IMR-90 (cell line): ENCODE results near the gene TMEM259. TPM values are rescaled to one million over a fixed set of nuclear protein-coding genes. Genes with fewer than 3 reads are reported as not detected.

Experiments
- ATAC-seq: fragments of 200-7000 bp; cut with Tn5 transposase; 2 replicates; pipeline ENCODE4 v1.9.1; 2020; ENCODE audit warnings: low read depth, mild to moderate bottlenecking, moderate library complexity
- BruUV-seq: library from RNA; stranded (reverse); fragments of 400-500 nt; replicated peaks from 2 replicates; lab custom pipeline; 2021; lab: Mats Ljungman, UMichigan
- CTCF ChIA-PET: fragments of 300-600 bp; formaldehyde crosslinking; extraction: SDS; loops from one replicate; lab custom pipeline; 2021; ENCODE audit warnings: antibody characterized with exemption; lab: Yijun Ruan, JAX
- POLR2A ChIA-PET: fragments of 300-600 bp; sonication (Branson Sonifier 250); formaldehyde crosslinking; loops from one replicate; lab custom pipeline; 2022; ENCODE audit warnings: antibody characterized with exemption; ENCODE audit not compliant: unreplicated experiment; lab: Charles Lee
- DNase-seq: peaks from one replicate; pipeline ENCODE4 v3.0.0; 2013
- H2AFZ ChIP-seq: replicated peaks from 2 replicates; pipeline ENCODE3; 2013; ENCODE audit warnings: low read length, mild to moderate bottlenecking; ENCODE audit not compliant: poor library complexity
- H2AK5ac ChIP-seq: 2 replicates; pipeline ENCODE4 v1.6.1; 2013; ENCODE audit warnings: low read depth, low read length, inconsistent platforms
- H2AK9ac ChIP-seq: replicated peaks from 2 replicates; pipeline ENCODE3; 2013; ENCODE audit warnings: mild to moderate bottlenecking, low read depth, low read length, moderate library complexity; ENCODE audit not compliant: poor library complexity
- H2BK120ac ChIP-seq: 2 replicates; pipeline ENCODE4 v1.6.1; 2013; ENCODE audit warnings: low read depth, low read length, inconsistent platforms
- H2BK15ac ChIP-seq: 3 replicates; pipeline ENCODE4 v1.6.1; 2013; ENCODE audit warnings: low read depth, low read length, inconsistent platforms
- H2BK20ac ChIP-seq: 2 replicates; pipeline ENCODE4 v1.6.1; 2013; ENCODE audit warnings: low read depth, mild to moderate bottlenecking, inconsistent platforms, low read length, moderate library complexity
- H2BK5ac ChIP-seq: 2 replicates; pipeline ENCODE4 v1.6.1; 2013; ENCODE audit warnings: mild to moderate bottlenecking, low read depth, low read length, inconsistent platforms; ENCODE audit not compliant: poor library complexity, severe bottlenecking
- H3K14ac ChIP-seq: replicated peaks from 2 replicates; pipeline ENCODE4 v1.6.1; 2013; ENCODE audit warnings: low read depth, low read length, inconsistent platforms
- H3K18ac ChIP-seq: 2 replicates; pipeline ENCODE4 v1.6.1; 2013; ENCODE audit warnings: low read depth, low read length, control low read depth
- H3K23ac ChIP-seq: 2 replicates; pipeline ENCODE4 v1.6.1; 2013; ENCODE audit warnings: low read depth, low read length, inconsistent platforms
- H3K27ac ChIP-seq: 2 replicates; pipeline ENCODE4 v1.5.1; 2013; ENCODE audit warnings: mild to moderate bottlenecking, control low read depth, low read length; ENCODE audit not compliant: insufficient read depth
- H3K27me3 ChIP-seq: 2 replicates; pipeline ENCODE4 v1.6.1; 2013; ENCODE audit warnings: low read length; ENCODE audit not compliant: control insufficient read depth, insufficient read depth
- H3K36me3 ChIP-seq: 2 replicates; pipeline ENCODE4 v1.6.1; 2013; ENCODE audit warnings: low read length, mixed read lengths; ENCODE audit not compliant: control insufficient read depth, insufficient read depth
- H3K4ac ChIP-seq: 2 replicates; pipeline ENCODE4 v1.6.1; 2013; ENCODE audit warnings: low read depth, low read length, inconsistent platforms
- H3K4me1 ChIP-seq: 2 replicates; pipeline ENCODE4 v1.6.1; 2013; ENCODE audit warnings: low read length, mixed read lengths; ENCODE audit not compliant: control insufficient read depth, insufficient read depth
- H3K4me2 ChIP-seq: 2 replicates; pipeline ENCODE4 v1.6.1; 2013; ENCODE audit warnings: low read depth, mild to moderate bottlenecking, control low read depth, low read length, moderate library complexity
- H3K4me3 ChIP-seq: 2 replicates; pipeline ENCODE4 v1.5.1; 2013; ENCODE audit warnings: low read depth, mild to moderate bottlenecking, control low read depth, low read length, moderate library complexity; ENCODE audit not compliant: insufficient read depth
- H3K56ac ChIP-seq: 2 replicates; pipeline ENCODE4 v1.6.1; 2013; ENCODE audit warnings: low read length, inconsistent platforms; ENCODE audit not compliant: insufficient read depth; ENCODE audit errors: extremely low read depth
- H3K79me1 ChIP-seq, 2 experiments: 2 replicates each; pipeline ENCODE4 v1.6.1; 2013; ENCODE audit warnings: low read length in 2 of 2, inconsistent platforms in 1 of 2, low read depth in 1 of 2
- H3K9ac ChIP-seq: 2 replicates; pipeline ENCODE4 v1.6.1; 2013; ENCODE audit warnings: low read depth, low read length, control low read depth
- H3K9me1 ChIP-seq: 2 replicates; pipeline ENCODE4 v1.6.1; 2013; ENCODE audit warnings: low read length, inconsistent platforms; ENCODE audit not compliant: insufficient read depth
- H3K9me3 ChIP-seq: 2 replicates; pipeline ENCODE4 v1.6.1; 2013; ENCODE audit warnings: low read length; ENCODE audit not compliant: control insufficient read depth, insufficient read depth
- H4K20me1 ChIP-seq: 2 replicates; pipeline ENCODE4 v1.6.1; 2013; ENCODE audit warnings: low read length, inconsistent platforms; ENCODE audit not compliant: insufficient read depth
- H4K5ac ChIP-seq: 2 replicates; pipeline ENCODE4 v1.6.1; 2013; ENCODE audit warnings: mild to moderate bottlenecking, low read depth, low read length, control low read depth
- H4K8ac ChIP-seq, 2 experiments: 2 replicates each; pipeline ENCODE4 v1.6.1; 2013; ENCODE audit warnings: low read depth in 2 of 2, low read length in 2 of 2, control low read depth in 1 of 2, inconsistent platforms in 1 of 2
- H4K91ac ChIP-seq: 2 replicates; pipeline ENCODE4 v1.6.1; 2013; ENCODE audit warnings: low read depth, low read length, inconsistent platforms; ENCODE audit not compliant: insufficient read depth
- BHLHE40 ChIP-seq: fragments of 150-350 bp; IDR thresholded peaks from 2 replicates; pipeline ENCODE4 v1.6.1; 2016; ENCODE audit warnings: mild to moderate bottlenecking, low read depth, low read length
- CEBPB ChIP-seq: IDR thresholded peaks from 2 replicates; pipeline ENCODE4 v1.6.1; 2012; ENCODE audit warnings: low read depth, low read length, improper control_type of control experiment
- CHD1 ChIP-seq: IDR thresholded peaks from 2 replicates; pipeline ENCODE4 v1.6.1; 2012; ENCODE audit warnings: low read depth, low read length, improper control_type of control experiment
- FOS ChIP-seq: fragments of 150-350 bp; IDR thresholded peaks from 2 replicates; pipeline ENCODE4 v1.6.1; 2016; ENCODE audit warnings: low read depth, low read length
- MAFK ChIP-seq: IDR thresholded peaks from 2 replicates; pipeline ENCODE4 v1.6.1; 2012; ENCODE audit warnings: low read depth, low read length, improper control_type of control experiment
- MXI1 ChIP-seq: IDR thresholded peaks from 2 replicates; pipeline ENCODE4 v1.6.1; 2012; ENCODE audit warnings: low read depth, mild to moderate bottlenecking, low read length, moderate library complexity, borderline replicate concordance
- NFE2L2 ChIP-seq: fragments of 150-350 bp; IDR thresholded peaks from 2 replicates; pipeline ENCODE4 v1.6.1; 2016; ENCODE audit warnings: low read depth, mild to moderate bottlenecking, low read length
- RCOR1 ChIP-seq: IDR thresholded peaks from 2 replicates; pipeline ENCODE4 v1.6.1; 2012; ENCODE audit warnings: mild to moderate bottlenecking, low read length, improper control_type of control experiment; ENCODE audit not compliant: insufficient replicate concordance
- RFX5 ChIP-seq: IDR thresholded peaks from 2 replicates; pipeline ENCODE4 v1.8.0; 2012; ENCODE audit warnings: low read depth, mild to moderate bottlenecking, low read length, moderate library complexity
- USF2 ChIP-seq: fragments of 150-350 bp; IDR thresholded peaks from 2 replicates; pipeline ENCODE4 v1.6.1; 2017; ENCODE audit warnings: mild to moderate bottlenecking, antibody characterized with exemption, low read length, low read depth
- WGBS, 2 experiments: methylation state at CpG; one replicate each; pipeline versions ENCODE4 v1.1.5 to v1.1.7; 2013; ENCODE audit warnings: missing lambda C conversion rate in 2 of 2; ENCODE audit not compliant: insufficient read length in 1 of 2; ENCODE audit errors: extremely low coverage in 2 of 2; 5-methylcytosine and 5-hydroxymethylcytosine counted together
- dilution Hi-C: fragments of 300-500 bp; cut with HindIII; formaldehyde crosslinking; loops from one replicate; pipeline ENCODE4 v1.14.3; 2018; ENCODE audit warnings: low sequenced_read_pairs; ENCODE audit not compliant: unreplicated experiment
- in situ Hi-C: fragments of 300-500 bp; cut with MboI; formaldehyde crosslinking; loops from 3 replicates; pipeline ENCODE4 v1.14.3; 2019; ENCODE audit warnings: low sequenced_read_pairs, inconsistent platforms, mixed read lengths
- intact Hi-C: fragments of 100-400 bp; cut with micrococcal nuclease; formaldehyde crosslinking; loops from 2 replicates; pipeline ENCODE4 v1.10.0; 2022
- polyA plus RNA-seq, 3 experiments: library from polyadenylated mRNA; depleted of rRNA; stranded (reverse); fragments of >200 nt; gene quantifications; 2 replicates each; pipeline ENCODE4 v1.2.3, GENCODE V29; 2012; ENCODE audit warnings: low replicate concordance in 1 of 3
- total RNA-seq: library from RNA; depleted of rRNA; stranded (reverse); fragments of >200 nt; gene quantifications from 2 replicates; pipeline ENCODE4 v1.2.3, GENCODE V29; 2012
- TF ChIP-seq, protein P1 (sequence below): conservative IDR thresholded peaks from 2 replicates; pipeline ENCODE4 v1.5.1; 2012; ENCODE audit warnings: mild to moderate bottlenecking, low read depth, low read length, improper control_type of control experiment

Gene TMEM259
- total and polyA plus RNA-seq, 2 of the 4 experiments (the other 2 are of a cell fraction) = 22.6 to 153 TPM

DNA sequence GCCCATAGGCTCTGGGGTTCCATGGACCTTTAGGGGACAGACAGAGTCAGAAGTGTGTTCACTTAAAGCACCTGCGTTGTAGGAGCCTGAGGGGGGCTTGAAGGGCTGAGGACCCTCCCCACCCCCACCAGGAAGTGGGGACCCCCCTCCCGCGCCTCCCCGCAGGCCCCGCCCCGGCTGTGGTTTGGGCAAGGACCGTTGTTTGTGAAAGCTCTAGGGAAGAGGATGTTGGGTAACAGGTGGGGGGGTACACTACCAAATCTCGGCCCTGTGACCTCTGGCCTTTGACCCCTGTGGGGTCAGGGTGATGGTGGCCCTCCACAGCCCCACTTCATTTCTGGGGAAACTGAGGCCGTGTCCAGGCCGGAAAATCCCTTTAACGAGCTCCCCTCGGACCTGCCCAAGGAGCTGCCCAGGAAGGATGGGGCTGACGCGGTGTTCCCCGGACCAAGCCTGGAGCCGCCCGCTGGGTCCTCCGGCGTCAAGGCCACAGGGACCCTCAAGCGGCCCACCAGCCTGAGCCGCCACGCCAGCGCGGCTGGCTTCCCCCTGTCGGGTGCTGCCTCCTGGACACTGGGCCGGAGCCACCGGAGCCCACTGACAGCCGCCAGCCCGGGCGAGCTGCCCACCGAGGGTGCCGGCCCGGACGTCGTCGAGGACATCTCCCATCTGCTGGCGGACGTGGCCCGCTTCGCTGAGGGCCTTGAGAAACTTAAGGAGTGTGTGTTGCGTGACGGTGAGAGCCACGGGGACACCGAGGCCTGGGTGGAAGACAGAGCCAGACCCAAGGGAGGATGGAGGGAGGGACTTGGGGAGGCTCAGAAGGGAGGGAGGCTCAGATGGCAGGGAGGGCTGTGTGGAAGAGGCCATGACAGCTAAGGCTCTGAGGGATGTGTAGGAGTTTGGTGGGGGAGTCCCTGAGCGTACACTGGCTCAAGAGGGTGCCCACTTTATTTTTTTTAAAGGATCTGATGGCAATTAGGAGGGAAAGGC, 47.4 kb upstream of the TMEM259 start:
- no peak overlapping the region for H3K23ac ChIP-seq
- no peaks in the 10 kb centered on the region for H3K9me3 ChIP-seq
- H2BK20ac ChIP-seq = no peak overlapping the region
- 79% methylated on average over 19 of the region's 45 CpGs; no CpG with 5 or more reads in 1 of the 2 experiments for WGBS, 2 experiments
- no peaks in the 10 kb centered on the region for H3K9me1 ChIP-seq
- H4K8ac ChIP-seq = no peak overlapping the region
- intact Hi-C loops (no loop called here), in situ Hi-C loops (no loop called here), dilution Hi-C loops (no loop called here)
- H2AK5ac ChIP-seq = no peak overlapping the region
- ATAC-seq = no peak
- no peaks in the 10 kb centered on the region for H3K79me1 ChIP-seq
- no peak overlapping the region for H2BK120ac ChIP-seq
- TF ChIP-seq RFX5 (no peak), FOS (no peak), USF2 (no peak), RCOR1 (no peak), MAFK (no peak), CHD1 (no peak), NFE2L2 (no peak), BHLHE40 (no peak), MXI1 (no peak), CEBPB (no peak)
- TF ChIP-seq, protein P1, sequence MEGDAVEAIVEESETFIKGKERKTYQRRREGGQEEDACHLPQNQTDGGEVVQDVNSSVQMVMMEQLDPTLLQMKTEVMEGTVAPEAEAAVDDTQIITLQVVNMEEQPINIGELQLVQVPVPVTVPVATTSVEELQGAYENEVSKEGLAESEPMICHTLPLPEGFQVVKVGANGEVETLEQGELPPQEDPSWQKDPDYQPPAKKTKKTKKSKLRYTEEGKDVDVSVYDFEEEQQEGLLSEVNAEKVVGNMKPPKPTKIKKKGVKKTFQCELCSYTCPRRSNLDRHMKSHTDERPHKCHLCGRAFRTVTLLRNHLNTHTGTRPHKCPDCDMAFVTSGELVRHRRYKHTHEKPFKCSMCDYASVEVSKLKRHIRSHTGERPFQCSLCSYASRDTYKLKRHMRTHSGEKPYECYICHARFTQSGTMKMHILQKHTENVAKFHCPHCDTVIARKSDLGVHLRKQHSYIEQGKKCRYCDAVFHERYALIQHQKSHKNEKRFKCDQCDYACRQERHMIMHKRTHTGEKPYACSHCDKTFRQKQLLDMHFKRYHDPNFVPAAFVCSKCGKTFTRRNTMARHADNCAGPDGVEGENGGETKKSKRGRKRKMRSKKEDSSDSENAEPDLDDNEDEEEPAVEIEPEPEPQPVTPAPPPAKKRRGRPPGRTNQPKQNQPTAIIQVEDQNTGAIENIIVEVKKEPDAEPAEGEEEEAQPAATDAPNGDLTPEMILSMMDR = no peak
- POLR2A ChIA-PET = no interaction called here
- H3K18ac ChIP-seq = no peak overlapping the region
- H3K9ac ChIP-seq = no peak overlapping the region
- no peak overlapping the region for H4K91ac ChIP-seq
- no peak overlapping the region for H2AK9ac ChIP-seq
- H3K4me2 ChIP-seq = no peak overlapping the region
- no peak overlapping the region for H3K4ac ChIP-seq
- no peak overlapping the region for H3K4me3 ChIP-seq
- H3K36me3 ChIP-seq = no peaks in the 10 kb centered on the region
- no peak overlapping the region for H2BK15ac ChIP-seq
- no peak overlapping the region for H3K56ac ChIP-seq
- peaks cover 6% of the 10 kb centered on the region; the same call in 1 of the 2 replicates for H4K20me1 ChIP-seq
- peaks cover 45% of the 10 kb centered on the region for H3K27me3 ChIP-seq
- peaks cover 3% of the 10 kb centered on the region; the same call in 1 of the 2 replicates for H3K4me1 ChIP-seq
- no peak overlapping the region for H3K14ac ChIP-seq
- H2BK5ac ChIP-seq = no peak overlapping the region
- no peak overlapping the region for H4K5ac ChIP-seq
- no peak for DNase-seq
- H3K27ac ChIP-seq = no peak overlapping the region
- H2AFZ ChIP-seq = no peak overlapping the region
- CTCF ChIA-PET = no interaction called here
- BruUV-seq = no TSS peak
